ENCODE data around the gene SLC2A11.

SLC2A11 gene

DNA sequence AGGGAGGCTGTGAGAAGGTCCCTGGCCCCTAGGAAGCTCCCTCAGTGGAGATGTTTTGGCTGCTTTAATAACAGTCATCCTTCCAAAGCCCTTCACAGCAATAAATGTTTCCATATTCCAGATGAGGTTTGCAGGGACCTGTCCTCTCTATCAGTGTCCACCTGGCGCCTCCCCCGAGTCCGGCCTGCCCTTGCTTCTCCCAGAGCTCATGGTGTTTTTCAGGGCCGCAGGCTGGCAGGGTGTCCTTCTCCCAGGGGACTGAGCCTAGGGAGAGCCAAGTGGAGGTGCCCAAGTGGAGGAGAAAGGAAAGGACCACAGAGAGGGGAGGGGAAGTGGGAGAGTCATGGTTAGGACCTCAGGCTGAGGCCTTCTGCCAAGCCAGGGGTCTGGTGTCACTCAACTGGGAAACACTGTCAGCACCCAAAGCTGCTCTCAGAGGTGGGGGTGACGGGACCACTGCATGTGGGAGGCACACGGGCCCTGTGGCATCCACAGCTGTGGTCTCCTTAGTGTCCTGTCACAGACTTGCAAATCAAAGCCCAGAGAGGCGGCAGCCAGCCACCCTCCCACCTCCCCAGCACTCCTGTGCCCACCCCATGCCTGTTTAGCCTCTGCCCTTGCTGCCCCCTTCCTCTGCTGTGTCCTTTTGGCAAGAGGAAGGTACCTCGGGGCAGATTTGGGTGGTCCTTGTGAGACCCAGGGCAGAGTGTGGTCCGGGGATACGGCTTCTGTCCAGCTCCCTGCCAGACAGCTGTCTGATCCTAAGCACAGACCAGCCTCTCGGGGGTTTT lies 25.3 kb upstream of the SLC2A11 start:
- no peak for DNase-seq (ENCODE audit: low spot score)

GRCh38 chr22:23833017-23833751 lies 24.5 kb upstream of the SLC2A11 start:
- no peak for DNase-seq (ENCODE audit: low spot score)

DNA sequence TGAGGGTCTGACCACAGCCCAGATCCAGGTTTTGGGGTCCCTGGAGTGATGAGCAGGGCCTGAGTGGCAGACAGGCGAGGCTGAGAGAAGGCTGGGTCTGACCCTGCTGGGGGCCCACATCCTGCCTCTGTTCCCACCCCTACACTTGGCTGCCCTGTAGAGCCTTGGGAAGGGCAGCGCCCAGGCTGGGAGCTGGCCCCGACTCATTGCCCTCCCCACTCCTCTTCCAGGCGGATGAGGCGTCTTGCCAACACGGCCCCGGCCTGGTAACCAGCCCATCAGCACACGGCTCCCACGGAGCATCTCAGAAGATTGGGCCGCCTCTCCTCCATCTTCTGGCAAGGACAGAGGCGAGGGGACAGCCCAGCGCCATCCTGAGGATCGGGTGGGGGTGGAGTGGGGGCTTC lies 23.8 kb upstream of the SLC2A11 start:
- DNase-seq (ENCODE audit: low spot score), result no peak

- DNase-seq (ENCODE audit: low spot score), result no peak
Observed at GRCh38 chr22:23834406-23834792, 23.3 kb upstream of the SLC2A11 start.

DNA sequence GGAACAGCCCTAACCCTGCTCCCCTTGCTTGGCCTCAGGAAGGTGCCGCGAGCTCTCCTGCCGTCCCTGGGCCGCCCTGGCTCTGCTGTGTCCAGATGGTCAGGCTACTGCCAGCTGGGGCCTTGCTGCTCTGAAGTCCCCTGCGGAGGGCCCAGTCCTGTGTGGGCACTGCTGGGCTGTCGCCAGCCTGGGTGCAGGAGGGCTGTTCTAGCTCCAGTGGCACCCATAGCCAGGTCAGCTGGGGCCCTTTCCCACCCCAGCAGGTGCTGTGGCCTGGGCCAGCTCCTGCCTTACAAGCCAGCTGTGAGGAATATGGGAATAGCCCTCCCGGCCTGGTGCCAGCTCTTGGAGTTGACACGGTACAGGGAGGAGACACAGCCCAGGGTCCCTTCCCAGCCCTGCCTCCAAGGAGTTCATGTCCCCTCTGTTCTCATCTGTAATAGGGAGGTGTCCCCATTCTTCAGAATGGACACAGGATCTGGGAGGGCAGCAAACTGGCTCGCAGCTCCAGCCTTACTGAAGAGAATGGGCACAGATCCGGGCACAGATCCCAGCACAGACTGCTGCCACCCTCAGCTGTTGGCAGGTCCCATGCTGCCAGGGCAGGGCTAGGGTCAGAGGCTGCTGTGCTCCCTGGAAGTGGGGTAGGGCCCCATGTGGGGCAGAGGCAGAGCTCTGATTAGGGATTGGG lies 22.7 kb upstream of the SLC2A11 start:
- DNase-seq (ENCODE audit: low spot score), result no peak

DNA sequence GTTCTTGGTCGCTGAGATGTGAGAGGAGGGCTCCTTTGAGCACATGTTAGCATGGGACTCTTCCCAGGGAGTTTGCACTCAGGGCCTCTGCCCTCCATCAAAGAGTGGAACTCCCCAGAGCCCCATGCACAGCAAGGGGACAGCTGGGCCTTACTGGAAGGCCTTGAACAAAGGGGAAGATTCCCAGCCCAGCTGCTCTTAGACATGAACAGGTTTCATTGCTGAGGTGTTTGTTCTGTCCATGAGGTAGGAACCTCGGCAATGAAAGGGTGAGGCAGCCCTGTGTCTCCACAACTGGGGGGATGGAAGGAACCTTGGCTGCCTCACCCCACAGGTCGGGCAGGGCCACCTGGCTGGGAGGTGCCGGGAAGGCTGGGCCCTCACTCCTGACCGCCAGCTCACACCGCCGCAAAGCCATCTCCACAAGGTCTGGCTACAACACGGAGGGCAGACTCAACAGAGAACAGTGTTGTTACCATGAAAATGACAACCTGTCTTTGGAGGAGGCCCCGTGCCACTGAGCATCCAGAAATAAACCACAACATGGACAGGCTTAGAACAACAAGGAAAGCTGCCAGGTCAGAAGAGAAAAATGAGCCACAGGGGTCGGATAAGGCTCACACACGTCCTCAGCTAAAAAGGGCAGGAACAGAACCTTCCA lies 22.1 kb upstream of the SLC2A11 start:
- no peak for DNase-seq (ENCODE audit: low spot score)

GRCh38 chr22:23836281-23836680 lies 21.4 kb upstream of the SLC2A11 start:
- DNase-seq (ENCODE audit: low spot score), result no peak

DNA sequence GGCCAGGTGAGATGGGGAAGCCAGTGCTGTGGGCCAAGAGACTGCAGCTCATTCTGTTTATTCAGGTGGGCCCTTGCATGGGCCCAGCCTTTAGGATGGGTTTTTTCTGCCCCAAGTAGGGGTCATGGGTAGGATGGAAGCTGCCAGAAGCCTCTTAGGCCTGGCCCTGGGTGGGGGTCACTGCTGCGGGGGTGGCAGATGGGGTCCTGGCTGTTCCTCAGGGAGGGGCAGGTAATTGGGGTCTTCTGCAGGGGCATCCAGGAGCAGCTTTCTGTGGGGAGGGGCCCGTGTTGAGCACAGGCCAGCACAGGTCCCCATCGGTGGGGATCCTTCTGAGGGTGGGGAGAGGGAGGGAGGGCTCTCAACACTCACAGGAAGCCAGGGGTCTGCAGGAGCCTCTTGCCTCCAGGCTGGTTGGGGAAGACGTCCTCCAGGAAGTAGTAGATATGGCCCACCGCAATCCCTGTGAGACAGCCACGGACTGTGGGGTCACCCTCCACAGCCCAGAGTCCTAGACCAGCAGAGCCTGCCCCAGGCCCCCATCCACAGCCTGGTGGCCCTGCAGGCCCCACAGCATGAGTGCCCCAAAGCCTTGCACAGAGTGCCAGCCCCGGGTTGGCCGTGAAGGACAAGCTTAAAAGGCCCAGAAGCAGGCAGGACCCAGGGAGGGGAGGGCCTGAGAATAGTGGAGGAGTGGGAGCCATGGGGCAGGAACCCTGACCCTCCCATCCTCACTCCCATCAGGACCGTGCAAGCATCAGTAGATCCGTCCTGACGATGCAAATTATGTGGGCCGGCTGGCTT lies 20.8 kb upstream of the SLC2A11 start:
- no peak for DNase-seq (ENCODE audit: low spot score)

DNA sequence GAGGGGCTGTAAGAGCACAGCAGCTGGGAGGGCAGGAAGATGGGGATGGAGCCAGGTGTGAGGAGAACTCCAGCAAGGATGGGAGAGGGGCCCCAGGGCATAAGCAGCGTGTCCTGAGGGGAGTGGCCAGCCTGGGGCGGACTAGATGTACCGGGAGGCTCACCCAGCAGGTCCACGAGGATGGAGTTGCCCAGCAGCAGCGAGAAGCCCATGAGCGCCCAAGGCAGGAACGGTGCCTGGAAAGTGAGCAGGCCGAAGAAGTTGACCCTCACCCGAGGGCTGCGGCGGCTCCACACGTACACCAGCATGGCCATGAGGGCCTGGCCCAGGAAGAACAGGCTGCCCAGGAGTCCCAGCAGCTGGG lies 20.2 kb upstream of the SLC2A11 start:
- DNase-seq (ENCODE audit: low spot score), result no peak

- DNase-seq (ENCODE audit: low spot score), result no peak
Observed at GRCh38 chr22:23837911-23838680, 19.6 kb upstream of the SLC2A11 start.

GRCh38 chr22:23838681-23839468 lies 18.8 kb upstream of the SLC2A11 start, which contains the start of gene DERL3:
Gene DERL3, minus strand, starts transcription at chr22:23839006. Its CDS starts 19 bp downstream, at chr22:23838987.
- DNase-seq (ENCODE audit: low spot score), result peak; percentile 85

GRCh38 chr22:23840026-23840425 lies 17.6 kb upstream of the SLC2A11 start:
- DNase-seq (ENCODE audit: low spot score), result no peak

DNA sequence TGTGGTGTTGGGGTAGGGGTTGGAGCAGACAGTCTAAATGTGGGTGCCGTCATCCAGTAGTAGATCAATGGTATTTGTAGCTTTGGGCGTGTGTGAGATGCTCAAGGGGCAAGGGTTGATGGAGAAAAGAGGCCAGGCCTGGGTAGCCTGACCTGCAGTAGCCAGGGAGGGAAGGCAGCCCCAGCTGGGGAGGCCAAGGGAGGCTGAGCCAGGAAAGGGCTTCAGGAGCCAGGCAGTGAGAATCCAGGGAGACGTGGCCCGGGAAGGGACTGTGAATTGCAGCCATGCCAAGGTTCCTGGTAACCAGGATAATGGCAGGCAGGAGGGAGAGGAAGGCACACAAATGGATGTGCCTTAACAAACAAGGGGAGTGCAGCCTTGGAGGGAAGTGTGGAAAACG lies 16.4 kb upstream of the SLC2A11 start:
- no peak for DNase-seq (ENCODE audit: low spot score)

GRCh38 chr22:23841736-23842445 lies 15.8 kb upstream of the SLC2A11 start:
- DNase-seq (ENCODE audit: low spot score), result no peak

GRCh38 chr22:23842599-23842998 lies 15.1 kb upstream of the SLC2A11 start:
- DNase-seq (ENCODE audit: low spot score), result no peak

- DNase-seq (ENCODE audit: low spot score), result no peak
Observed at GRCh38 chr22:23844739-23845202, 12.9 kb upstream of the SLC2A11 start.

DNA sequence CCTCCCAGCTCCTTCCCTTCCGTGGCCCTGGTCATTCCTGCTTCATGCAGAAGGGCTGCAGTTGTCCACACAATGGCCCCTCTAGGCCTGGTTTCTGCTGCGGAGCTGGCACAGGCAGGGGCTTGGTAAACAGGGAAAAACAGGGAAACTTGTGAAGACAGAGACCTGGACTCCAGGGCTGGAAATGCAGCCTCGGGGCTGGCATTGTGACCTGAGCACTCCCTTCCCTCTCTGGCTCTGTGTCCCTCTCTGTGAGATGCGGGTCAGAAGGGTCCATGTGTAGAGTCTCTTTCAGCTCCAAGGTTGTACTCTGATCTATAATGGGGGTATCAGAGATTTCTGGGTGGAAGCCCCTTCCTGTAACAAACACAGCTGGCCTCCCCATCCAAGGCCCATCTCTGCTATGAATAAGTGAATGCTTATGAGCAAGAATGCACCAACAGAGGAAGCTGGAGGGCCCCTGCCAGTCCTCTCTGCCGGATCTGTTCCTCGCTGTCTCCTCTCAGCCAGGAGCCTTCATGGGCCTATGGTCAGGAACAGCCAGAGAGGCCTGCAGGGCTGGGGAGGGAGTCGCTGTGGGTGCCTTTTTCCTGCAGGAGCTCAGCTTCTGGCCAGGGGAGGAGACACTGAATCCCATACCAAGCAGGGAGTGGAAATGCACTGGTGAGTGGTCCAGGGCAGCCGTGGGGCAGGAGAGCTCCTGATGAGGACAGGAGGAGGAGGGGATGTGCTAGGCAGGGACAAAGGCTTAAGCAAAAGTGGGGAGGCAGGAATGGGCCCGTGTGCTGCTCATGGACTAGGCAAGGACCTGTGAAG lies 12.2 kb upstream of the SLC2A11 start:
- peak; percentile 13 for DNase-seq (ENCODE audit: low spot score)

- DNase-seq (ENCODE audit: low spot score), result no peak
Observed at GRCh38 chr22:23846081-23846469, 11.6 kb upstream of the SLC2A11 start.
